ENCODE measurements around the gene RASGEF1B. TPM values are rescaled to one million over a fixed set of nuclear protein-coding genes. Genes with fewer than 3 reads are reported as not detected.

Gene RASGEF1B
- total and polyA plus RNA-seq, 2 of the 13 experiments (the other 11 are each of a cell fraction or from before 2014, with no cell fraction given) = 0.04 TPM

DNA sequence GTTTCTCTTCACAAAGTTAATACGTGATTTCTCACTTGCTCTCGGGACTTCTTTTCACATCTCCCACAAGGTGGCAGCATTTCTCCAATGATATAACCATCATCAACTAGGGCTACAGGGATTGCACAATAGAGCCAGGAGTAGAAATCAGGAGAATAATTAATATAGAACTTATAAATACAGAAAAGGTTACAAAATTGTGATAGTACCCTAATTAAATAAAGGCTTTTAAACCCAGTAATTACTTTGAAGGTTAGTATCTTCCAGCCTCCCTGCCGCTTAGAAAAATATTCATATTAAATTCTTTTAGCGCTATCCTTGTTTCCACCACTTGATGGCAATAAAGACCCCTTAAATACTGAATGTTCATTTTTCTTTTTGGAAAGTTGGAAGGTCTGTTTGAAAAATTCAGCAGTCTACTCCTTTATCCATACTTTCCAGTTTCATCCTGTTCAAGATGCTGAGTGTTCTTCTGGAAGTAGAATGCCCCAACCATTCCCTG, 65.8 kb downstream of the RASGEF1B start:
- H3K27me3 ChIP-seq (ENCODE audit: control insufficient read depth in 1 of 2, insufficient read depth in 2 of 2, low read length in 2 of 2) = no peaks in the 10 kb centered on the region; a peak in 1 of 5 replicates
- in situ Hi-C loops (cut with HindIII; ENCODE audit: extremely low pct_ligation_motif_present, low pct_unique_long_range_greater_than_20kb) = loop anchor here (5.0 kb wide), 1 partner anchor 796 kb away; no protein-coding TSS in a partner anchor
- H3K36me3 ChIP-seq (replicated peaks in 1 of 2; ENCODE audit: control insufficient read depth in 1 of 2, insufficient read depth in 2 of 2, low read length in 2 of 2) = no peaks in the 10 kb centered on the region
- no TSS peak for BruUV-seq (replicated peaks)
- DNase-seq (ENCODE audit: low spot score) = peak; percentile 81
- no peak overlapping the region for H3K27ac ChIP-seq (ENCODE audit: extremely low read length, insufficient read depth, low read length)
- intact Hi-C loops (cut with micrococcal nuclease; ENCODE audit: unreplicated experiment) = loop anchor here (1.0 kb wide), 4 partner anchors 61 to 862 kb away; no protein-coding TSS in a partner anchor
- FAIRE-seq = peak; percentile 49
- no peak overlapping the region for H3K9ac ChIP-seq (ENCODE audit: insufficient read depth, low read depth, low read length)
- no peaks in the 10 kb centered on the region for H3K79me2 ChIP-seq (ENCODE audit: insufficient read depth, low read length)
- no peak overlapping the region for H3K4me2 ChIP-seq (ENCODE audit: low read depth, low read length)
- ChIA-PET CTCF (ENCODE audit: low intra/inter-chr PET ratio, low total read pairs) (interaction anchor here (0.8 to 5.1 kb wide), 6 partner anchors 62 to 863 kb away, joined by 4 to 55 read pairs (median 12); no protein-coding TSS in a partner anchor), POLR2A (no interaction called here)
- under 1% methylated on average over 4 of the region's 4 CpGs for WGBS (ENCODE audit: low lambda C conversion rate)
- H4K20me1 ChIP-seq (ENCODE audit: insufficient read depth, low read length) = no peaks in the 10 kb centered on the region
- peak; percentile 78 for ATAC-seq
- no peaks in the 10 kb centered on the region for H3K4me1 ChIP-seq (ENCODE audit: insufficient read depth, low read length)
- H3K4me3 ChIP-seq (replicated peaks in 1 of 3; ENCODE audit: insufficient read depth in 1 of 3, low read depth in 2 of 3, low read length in 3 of 3) = no peak overlapping the region
- H3K9me3 ChIP-seq (ENCODE audit: low read length) = no peaks in the 10 kb centered on the region
- no peak overlapping the region for H2AFZ ChIP-seq (ENCODE audit: low read length)
- peak; percentile 77 for TF ChIP-seq STAG1 (CRISPR knock-in tag; IDR thresholded peaks at IDR 0.05)
- TF ChIP-seq, protein P1, sequence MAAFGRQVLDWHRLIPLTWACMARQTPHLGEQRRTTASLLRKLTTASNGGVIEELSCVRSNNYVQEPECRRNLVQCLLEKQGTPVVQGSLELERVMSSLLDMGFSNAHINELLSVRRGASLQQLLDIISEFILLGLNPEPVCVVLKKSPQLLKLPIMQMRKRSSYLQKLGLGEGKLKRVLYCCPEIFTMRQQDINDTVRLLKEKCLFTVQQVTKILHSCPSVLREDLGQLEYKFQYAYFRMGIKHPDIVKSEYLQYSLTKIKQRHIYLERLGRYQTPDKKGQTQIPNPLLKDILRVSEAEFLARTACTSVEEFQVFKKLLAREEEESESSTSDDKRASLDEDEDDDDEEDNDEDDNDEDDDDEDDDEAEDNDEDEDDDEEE (CRISPR knock-in tag; IDR thresholded peaks at IDR 0.05) = no peak
- TF ChIP-seq ZNF883 (CRISPR knock-in tag; IDR thresholded peaks at IDR 0.05; ENCODE audit: not compliant biosample characterization) = no peak
- no peak for TF ChIP-seq HMG20B (CRISPR knock-in tag; conservative IDR thresholded peaks at IDR 0.05)
- TF ChIP-seq, protein P2, sequence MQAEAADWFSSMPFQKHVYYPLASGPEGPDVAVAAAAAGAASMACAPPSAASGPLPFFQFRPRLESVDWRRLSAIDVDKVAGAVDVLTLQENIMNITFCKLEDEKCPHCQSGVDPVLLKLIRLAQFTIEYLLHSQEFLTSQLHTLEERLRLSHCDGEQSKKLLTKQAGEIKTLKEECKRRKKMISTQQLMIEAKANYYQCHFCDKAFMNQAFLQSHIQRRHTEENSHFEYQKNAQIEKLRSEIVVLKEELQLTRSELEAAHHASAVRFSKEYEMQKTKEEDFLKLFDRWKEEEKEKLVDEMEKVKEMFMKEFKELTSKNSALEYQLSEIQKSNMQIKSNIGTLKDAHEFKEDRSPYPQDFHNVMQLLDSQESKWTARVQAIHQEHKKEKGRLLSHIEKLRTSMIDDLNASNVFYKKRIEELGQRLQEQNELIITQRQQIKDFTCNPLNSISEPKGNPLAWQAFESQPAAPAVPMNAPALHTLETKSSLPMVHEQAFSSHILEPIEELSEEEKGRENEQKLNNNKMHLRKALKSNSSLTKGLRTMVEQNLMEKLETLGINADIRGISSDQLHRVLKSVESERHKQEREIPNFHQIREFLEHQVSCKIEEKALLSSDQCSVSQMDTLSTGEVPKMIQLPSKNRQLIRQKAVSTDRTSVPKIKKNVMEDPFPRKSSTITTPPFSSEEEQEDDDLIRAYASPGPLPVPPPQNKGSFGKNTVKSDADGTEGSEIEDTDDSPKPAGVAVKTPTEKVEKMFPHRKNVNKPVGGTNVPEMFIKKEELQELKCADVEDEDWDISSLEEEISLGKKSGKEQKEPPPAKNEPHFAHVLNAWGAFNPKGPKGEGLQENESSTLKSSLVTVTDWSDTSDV (CRISPR knock-in tag; IDR thresholded peaks at IDR 0.05) = no peak
- 0 out of 2 replicates have a peak, but pooled peaks have one; percentile 29 for TF ChIP-seq THAP11 (CRISPR knock-in tag; IDR thresholded peaks at IDR 0.05)
- peak; percentile 98 for TF ChIP-seq CEBPB (IDR thresholded peaks at IDR 0.05; ENCODE audit: borderline replicate concordance, low read depth, low read length)
- TF ChIP-seq, protein P3, sequence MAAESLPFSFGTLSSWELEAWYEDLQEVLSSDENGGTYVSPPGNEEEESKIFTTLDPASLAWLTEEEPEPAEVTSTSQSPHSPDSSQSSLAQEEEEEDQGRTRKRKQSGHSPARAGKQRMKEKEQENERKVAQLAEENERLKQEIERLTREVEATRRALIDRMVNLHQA (CRISPR knock-in tag; IDR thresholded peaks at IDR 0.05) = no peak
- no peak for TF ChIP-seq ATF1 (CRISPR knock-in tag; IDR thresholded peaks at IDR 0.05)
- no peak for TF ChIP-seq ZNF180 (CRISPR knock-in tag; IDR thresholded peaks at IDR 0.05; ENCODE audit: borderline replicate concordance, low read depth)
- no peak for TF ChIP-seq SOX6 (IDR thresholded peaks at IDR 0.05)
- no peak for TF ChIP-seq SOX6 (CRISPR knock-in tag; IDR thresholded peaks at IDR 0.05)
- no peak for TF ChIP-seq ZNF772 (CRISPR knock-in tag; IDR thresholded peaks at IDR 0.05)
- TF ChIP-seq, protein P4, sequence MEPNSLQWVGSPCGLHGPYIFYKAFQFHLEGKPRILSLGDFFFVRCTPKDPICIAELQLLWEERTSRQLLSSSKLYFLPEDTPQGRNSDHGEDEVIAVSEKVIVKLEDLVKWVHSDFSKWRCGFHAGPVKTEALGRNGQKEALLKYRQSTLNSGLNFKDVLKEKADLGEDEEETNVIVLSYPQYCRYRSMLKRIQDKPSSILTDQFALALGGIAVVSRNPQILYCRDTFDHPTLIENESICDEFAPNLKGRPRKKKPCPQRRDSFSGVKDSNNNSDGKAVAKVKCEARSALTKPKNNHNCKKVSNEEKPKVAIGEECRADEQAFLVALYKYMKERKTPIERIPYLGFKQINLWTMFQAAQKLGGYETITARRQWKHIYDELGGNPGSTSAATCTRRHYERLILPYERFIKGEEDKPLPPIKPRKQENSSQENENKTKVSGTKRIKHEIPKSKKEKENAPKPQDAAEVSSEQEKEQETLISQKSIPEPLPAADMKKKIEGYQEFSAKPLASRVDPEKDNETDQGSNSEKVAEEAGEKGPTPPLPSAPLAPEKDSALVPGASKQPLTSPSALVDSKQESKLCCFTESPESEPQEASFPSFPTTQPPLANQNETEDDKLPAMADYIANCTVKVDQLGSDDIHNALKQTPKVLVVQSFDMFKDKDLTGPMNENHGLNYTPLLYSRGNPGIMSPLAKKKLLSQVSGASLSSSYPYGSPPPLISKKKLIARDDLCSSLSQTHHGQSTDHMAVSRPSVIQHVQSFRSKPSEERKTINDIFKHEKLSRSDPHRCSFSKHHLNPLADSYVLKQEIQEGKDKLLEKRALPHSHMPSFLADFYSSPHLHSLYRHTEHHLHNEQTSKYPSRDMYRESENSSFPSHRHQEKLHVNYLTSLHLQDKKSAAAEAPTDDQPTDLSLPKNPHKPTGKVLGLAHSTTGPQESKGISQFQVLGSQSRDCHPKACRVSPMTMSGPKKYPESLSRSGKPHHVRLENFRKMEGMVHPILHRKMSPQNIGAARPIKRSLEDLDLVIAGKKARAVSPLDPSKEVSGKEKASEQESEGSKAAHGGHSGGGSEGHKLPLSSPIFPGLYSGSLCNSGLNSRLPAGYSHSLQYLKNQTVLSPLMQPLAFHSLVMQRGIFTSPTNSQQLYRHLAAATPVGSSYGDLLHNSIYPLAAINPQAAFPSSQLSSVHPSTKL (CRISPR knock-in tag; IDR thresholded peaks at IDR 0.05) = 0 out of 2 replicates have a peak, but pooled peaks have one; percentile 22
- no peak for TF ChIP-seq ZFX (CRISPR knock-in tag; IDR thresholded peaks at IDR 0.05; ENCODE audit: low read depth)
- TF ChIP-seq, protein P5, sequence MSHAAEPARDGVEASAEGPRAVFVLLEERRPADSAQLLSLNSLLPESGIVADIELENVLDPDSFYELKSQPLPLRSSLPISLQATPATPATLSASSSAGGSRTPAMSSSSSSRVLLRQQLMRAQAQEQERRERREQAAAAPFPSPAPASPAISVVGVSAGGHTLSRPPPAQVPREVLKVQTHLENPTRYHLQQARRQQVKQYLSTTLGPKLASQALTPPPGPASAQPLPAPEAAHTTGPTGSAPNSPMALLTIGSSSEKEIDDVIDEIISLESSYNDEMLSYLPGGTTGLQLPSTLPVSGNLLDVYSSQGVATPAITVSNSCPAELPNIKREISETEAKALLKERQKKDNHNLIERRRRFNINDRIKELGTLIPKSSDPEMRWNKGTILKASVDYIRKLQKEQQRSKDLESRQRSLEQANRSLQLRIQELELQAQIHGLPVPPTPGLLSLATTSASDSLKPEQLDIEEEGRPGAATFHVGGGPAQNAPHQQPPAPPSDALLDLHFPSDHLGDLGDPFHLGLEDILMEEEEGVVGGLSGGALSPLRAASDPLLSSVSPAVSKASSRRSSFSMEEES (CRISPR knock-in tag; IDR thresholded peaks at IDR 0.05) = no peak

Data from HepG2 (cell line).